GM12872 (cell line): ENCODE measurements around the gene DDX54.

ENCODE experiments used
- TF ChIP-seq, protein P1 (sequence below): IDR thresholded peaks from 3 replicates; pipeline ENCODE4 v1.5.1; 2011; ENCODE audit warnings: low read depth, mild to moderate bottlenecking, low read length, moderate library complexity; ENCODE audit not compliant: insufficient read depth

DDX54 gene

DNA sequence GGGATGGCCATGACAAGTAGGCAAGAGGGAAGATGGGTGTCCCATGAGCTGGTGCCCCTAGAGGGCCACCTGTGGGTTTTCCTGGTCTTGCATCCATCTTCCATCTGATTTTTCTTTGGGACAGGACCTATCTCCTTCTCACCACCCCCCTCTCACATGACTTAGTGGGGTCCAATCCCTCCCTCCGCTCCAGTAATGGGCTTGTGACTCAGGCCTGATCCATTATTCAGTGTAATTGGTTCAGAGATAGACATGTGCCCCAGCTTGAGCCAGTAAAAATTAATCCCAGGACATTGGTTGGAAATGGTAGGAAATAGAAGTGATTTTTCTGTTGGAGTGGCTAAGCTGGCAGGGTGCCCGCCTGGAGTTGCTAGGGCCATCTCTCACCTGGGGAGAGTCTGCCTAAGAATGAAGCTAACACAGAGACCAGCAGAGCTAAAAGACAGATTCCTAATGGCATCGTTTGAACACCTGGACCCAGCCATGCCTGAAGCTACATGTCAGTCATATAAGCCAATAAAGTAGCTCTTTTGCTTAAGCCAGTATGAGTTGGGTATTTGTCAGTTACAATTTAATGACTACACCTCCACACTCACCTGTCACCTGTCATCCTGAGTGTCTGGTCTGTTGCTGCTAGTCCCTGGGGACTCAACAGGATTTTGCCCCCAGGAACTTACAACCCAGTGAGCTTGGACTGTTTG lies 64.5 kb downstream of the DDX54 start:
- TF ChIP-seq, protein P1, sequence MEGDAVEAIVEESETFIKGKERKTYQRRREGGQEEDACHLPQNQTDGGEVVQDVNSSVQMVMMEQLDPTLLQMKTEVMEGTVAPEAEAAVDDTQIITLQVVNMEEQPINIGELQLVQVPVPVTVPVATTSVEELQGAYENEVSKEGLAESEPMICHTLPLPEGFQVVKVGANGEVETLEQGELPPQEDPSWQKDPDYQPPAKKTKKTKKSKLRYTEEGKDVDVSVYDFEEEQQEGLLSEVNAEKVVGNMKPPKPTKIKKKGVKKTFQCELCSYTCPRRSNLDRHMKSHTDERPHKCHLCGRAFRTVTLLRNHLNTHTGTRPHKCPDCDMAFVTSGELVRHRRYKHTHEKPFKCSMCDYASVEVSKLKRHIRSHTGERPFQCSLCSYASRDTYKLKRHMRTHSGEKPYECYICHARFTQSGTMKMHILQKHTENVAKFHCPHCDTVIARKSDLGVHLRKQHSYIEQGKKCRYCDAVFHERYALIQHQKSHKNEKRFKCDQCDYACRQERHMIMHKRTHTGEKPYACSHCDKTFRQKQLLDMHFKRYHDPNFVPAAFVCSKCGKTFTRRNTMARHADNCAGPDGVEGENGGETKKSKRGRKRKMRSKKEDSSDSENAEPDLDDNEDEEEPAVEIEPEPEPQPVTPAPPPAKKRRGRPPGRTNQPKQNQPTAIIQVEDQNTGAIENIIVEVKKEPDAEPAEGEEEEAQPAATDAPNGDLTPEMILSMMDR = no peak

DNA sequence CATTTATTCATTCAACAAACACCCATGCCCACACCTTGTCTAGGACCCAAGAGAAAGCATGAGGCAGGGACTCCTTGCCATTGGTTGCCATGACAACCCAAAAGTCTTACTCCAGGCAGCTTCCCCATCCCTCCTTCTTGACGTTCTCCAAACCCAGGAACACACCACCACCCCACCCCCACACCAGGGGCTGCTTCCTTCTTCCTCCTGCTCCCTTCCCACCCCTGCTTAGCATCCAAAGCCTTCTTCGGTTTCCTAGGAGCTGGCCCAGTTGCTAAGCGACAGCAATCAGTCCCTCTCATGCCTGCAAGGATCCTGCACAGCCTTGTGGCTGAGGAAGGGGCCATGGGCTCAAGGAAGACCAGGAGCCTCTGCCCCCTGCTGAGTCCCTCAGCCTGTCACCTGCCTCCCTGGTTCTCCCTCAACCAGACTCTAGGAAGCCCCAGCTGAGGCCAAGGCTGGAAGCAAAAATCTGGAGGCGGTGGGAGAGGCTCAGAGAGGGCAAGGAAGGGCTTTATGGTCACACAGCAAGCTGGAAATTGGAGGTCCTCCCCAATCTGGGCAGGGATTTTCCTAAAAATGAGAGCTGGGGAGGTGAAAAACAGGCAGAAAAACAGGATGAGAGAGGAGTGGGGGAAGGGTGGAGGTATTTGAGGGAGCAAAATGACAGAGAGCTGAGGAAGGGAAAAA lies 65.2 kb downstream of the DDX54 start:
- TF ChIP-seq, protein P1 = no peak

DNA sequence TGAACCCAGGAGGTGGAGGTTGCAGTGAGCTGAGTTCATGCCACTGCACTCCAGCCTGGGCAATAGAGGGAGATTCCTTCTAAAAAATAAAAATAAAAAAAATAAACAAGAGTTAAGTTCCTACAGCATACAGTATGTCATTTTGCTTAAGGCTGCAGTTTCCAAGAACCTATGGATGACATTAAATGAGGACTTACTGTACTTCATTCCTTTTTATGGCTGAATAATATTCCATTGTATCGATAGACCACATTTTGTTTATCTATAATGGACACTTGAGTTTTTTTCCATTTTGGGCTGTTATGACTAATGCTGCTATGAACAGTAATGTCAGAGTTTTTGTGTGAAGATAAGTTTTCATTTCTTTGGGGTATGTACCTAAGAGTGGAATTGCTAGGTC lies 67.1 kb downstream of the DDX54 start:
- TF ChIP-seq, protein P1 = no peak

DNA sequence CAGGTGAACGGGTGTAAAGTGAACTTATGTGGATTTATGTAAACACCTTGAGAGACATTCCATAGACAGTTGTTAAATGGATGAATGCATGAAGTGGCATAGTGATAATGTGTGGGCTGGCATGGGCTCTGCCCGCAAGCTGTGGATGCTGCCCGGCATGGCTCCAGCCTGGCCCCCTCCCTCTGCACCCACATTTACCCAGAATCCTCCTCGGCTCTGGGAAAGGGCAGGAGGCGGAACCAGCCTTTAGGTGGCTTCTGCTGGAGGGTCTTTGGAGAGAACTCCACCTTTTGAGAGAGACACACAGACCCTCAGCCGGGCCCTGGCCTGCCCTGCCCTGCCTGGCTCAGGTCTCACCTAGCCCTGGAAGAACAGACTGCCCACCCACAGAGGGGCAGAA lies 68.4 kb downstream of the DDX54 start:
- TF ChIP-seq, protein P1 = no peak

DNA sequence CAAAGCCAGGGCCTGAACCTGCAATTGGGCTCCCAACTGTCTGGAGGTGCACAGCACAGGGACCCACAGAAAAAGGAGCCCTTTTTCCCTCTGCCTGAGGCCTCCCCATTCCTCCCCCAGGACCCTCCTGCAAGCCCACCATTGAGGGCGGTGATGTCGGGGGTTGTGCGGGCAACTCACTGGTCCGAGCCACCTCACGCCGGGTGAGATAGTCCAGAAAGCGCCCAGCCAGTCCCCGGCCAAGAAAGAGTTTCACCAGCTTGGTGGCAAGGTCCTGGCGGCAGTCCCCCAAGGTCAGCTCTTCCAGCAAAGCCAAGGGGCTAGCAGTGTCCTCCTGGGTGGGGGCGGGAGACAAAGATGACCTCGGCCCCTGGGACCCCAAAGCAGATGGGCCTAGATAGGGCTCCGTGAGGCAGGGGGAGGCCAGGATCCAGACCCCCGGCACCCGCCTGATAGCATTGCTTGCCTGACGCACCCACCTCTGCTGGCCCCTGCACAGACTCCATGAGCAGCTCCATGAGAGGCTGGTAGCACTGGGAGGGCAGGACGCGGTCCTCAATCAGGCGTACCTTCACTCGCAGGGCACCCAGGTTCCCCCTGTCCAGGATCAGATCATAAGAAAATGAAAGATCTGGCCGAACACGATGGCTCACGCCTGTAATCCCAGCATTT lies 69.7 kb downstream of the DDX54 start:
- TF ChIP-seq, protein P1 = no peak

DNA sequence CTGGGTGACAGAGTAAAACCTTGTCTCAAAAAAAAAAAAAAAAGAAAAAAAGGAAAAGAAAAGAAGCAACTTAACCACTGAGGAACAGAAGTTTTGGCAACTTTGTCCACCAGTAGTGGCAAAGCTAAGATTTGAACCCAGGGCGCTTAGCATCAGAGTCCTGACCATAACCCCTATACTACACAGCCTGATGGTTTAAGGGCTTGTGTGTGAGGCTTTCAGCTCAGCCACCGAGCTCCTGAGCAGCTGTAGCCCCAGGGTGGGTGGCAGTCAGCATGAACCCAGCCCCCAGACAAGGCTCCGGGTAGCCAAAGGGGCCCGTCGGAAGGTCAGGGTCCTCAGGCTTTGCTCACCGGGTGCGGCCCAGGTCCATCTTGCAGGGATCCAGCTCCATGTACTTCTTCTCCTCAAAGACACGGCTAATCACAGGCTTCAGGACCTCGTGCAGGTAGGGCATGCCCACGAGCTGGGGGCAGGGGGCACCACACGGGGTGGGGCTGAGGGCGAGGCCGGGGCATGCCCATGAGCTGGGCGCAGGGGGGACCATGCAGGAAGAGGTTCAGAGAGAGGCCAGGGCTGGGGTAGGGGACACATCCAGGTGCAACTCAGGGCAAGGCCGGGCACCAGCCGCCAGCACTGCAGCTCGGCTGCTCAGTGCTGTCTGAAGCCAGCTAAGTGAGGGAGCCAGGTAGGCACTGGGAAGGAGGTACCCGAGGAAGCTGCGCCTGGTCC lies 70.7 kb downstream of the DDX54 start:
- TF ChIP-seq, protein P1 = no peak

DNA sequence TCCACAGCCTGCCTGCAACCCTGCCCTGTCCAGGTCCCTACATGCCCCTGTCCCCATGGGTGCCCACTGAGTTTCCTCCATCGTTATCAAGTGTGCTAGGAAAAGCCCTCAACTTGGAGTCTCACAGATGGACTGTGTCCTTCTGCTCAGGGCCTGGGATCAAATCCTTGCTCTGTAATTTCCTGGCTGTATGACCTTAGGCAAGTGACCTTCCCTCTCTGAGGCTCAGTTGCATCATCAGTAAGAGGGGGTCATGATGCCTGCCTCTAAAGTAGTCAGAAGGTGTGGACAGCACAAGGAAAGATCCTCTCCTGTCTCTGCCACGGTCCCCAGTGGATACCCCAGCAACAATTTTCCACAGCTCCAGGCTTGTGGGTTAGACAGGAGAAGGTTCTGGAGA lies 71.9 kb downstream of the DDX54 start:
- TF ChIP-seq, protein P1 = no peak
